ENCODE data around the gene CLDND2. TPM values are rescaled to one million over a fixed set of nuclear protein-coding genes. Genes with fewer than 3 reads are reported as not detected.

Gene CLDND2
- total and polyA plus RNA-seq, 2 of the 8 experiments (the other 6 are each of a cell fraction or from before 2014, with no cell fraction given) = 0.21 to 0.56 TPM

DNA sequence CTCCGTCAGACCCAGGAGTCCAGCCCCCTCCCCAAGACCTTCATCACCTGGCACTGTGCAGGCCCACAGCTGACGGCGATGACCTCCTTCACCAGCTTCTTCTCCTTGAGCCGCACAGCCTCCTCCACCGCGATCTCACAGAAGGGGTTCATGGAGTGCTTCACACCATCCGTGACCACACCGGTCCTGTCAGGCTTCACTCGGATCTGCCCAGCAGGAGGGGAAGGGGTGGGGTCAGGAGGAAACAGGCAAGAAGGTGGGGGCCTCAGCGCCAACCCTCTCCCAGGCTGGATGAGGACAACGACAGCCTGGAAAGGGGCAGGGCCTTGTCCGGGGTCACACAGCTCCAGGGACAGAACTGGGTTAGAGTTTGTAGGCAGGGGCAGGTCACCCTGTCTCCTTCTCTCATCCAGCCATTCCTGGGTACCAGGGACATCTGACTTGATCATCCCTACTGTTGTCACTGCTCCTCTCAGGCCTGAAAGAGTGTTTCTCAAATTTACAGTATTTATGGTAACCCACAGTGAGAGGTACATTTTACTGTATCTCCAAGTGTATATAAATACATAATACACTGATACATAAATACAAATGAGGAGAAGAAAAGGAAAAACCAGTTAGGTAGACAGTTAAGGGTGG lies 14.6 kb downstream of the CLDND2 start (continued):
- TF ChIP-seq JUN (IDR thresholded peaks at IDR 0.05; ENCODE audit: low read depth, low read length) (no peak), POLR2A (IDR thresholded peaks at IDR 0.05; ENCODE audit: control extremely low read depth in 1 of 2, low read depth in 2 of 2, low read length in 2 of 2) (no peak), PHF8 (conservative IDR thresholded peaks at IDR 0.05; ENCODE audit: low read depth, low read length) (no peak), YY1 (IDR thresholded peaks at IDR 0.05; ENCODE audit: low read depth, low read length) (no peak)

Measured in H1 (cell line).